ENCODE measurements around the gene CARD8.
"Not testable (repeated sequence)": the region's sequence is repeated elsewhere in the genome, so short reads cannot be mapped to it uniquely, and the experiment has no call there.

The CARD8 gene

GRCh38 chr19:48296963-48297734, 41.4 kb upstream of the CARD8 start:
- DNase-seq (ENCODE audit: low read depth), result no peak
- no peak for TF ChIP-seq CTCF (IDR thresholded peaks at IDR 0.05; ENCODE audit: control insufficient read depth, extremely low read depth, insufficient read depth)
- H3K4me3 ChIP-seq (ENCODE audit: low read depth, low read length), result no peak overlapping the region

- no peak for TF ChIP-seq CTCF (IDR thresholded peaks at IDR 0.05; ENCODE audit: control insufficient read depth, extremely low read depth, insufficient read depth)
- DNase-seq (ENCODE audit: low read depth), result no peak
- H3K4me3 ChIP-seq (ENCODE audit: low read depth, low read length), result no peak overlapping the region
Measured at GRCh38 chr19:48295458-48295857, 39.7 kb upstream of the CARD8 start.

- no peak overlapping the region for H3K4me3 ChIP-seq (ENCODE audit: low read depth, low read length)
- no peak for DNase-seq (ENCODE audit: low read depth)
- no peak for TF ChIP-seq CTCF (IDR thresholded peaks at IDR 0.05; ENCODE audit: control insufficient read depth, extremely low read depth, insufficient read depth)
Measured at GRCh38 chr19:48292798-48293197, 37.1 kb upstream of the CARD8 start.

- not testable (repeated sequence) for H3K4me3 ChIP-seq (ENCODE audit: low read depth, low read length); DNase-seq (ENCODE audit: low read depth)
Measured at GRCh38 chr19:48291489-48291815, 35.7 kb upstream of the CARD8 start.

GRCh38 chr19:48290771-48291488, 35.2 kb upstream of the CARD8 start:
- peak overlapping the region; percentile 29 for H3K4me3 ChIP-seq (ENCODE audit: low read depth, low read length)
- DNase-seq (ENCODE audit: low read depth), result peak; percentile 4
- TF ChIP-seq CTCF (IDR thresholded peaks at IDR 0.05; ENCODE audit: control insufficient read depth, extremely low read depth, insufficient read depth), result peak; percentile 76

GRCh38 chr19:48290401-48290770, 34.7 kb upstream of the CARD8 start:
- no peak overlapping the region for H3K4me3 ChIP-seq (ENCODE audit: low read depth, low read length)
- no peak for TF ChIP-seq CTCF (IDR thresholded peaks at IDR 0.05; ENCODE audit: control insufficient read depth, extremely low read depth, insufficient read depth)
- no peak for DNase-seq (ENCODE audit: low read depth)

- TF ChIP-seq CTCF (IDR thresholded peaks at IDR 0.05; ENCODE audit: control insufficient read depth, extremely low read depth, insufficient read depth), result no peak
- H3K4me3 ChIP-seq (ENCODE audit: low read depth, low read length), result no peak overlapping the region
- no peak for DNase-seq (ENCODE audit: low read depth)
Measured at GRCh38 chr19:48287748-48288147, 32.0 kb upstream of the CARD8 start.
